NCI-H187 treated with DMSO at 0.1 percent for 48 hours (cell line): ENCODE results near the gene PIP4K2B.

Source experiments
- DNase-seq: peaks from one replicate; lab custom pipeline; 2025; lab: John Stamatoyannopoulos, UW

The PIP4K2B gene

GRCh38 chr17:38746004-38746848, 53.1 kb downstream of the PIP4K2B start:
- no peak for DNase-seq

GRCh38 chr17:38745545-38745944, 53.8 kb downstream of the PIP4K2B start:
- DNase-seq: peak; percentile 64

GRCh38 chr17:38743556-38744171, 55.7 kb downstream of the PIP4K2B start:
- no peak for DNase-seq

GRCh38 chr17:38742411-38743308, 56.7 kb downstream of the PIP4K2B start:
- DNase-seq: no peak

- no peak for DNase-seq
Measured at GRCh38 chr17:38741921-38742410, 57.4 kb downstream of the PIP4K2B start.

GRCh38 chr17:38741461-38741860, 57.9 kb downstream of the PIP4K2B start:
- no peak for DNase-seq

- DNase-seq: no peak
Measured at GRCh38 chr17:38740806-38741205, 58.5 kb downstream of the PIP4K2B start.

GRCh38 chr17:38740044-38740443, 59.3 kb downstream of the PIP4K2B start:
- no peak for DNase-seq

GRCh38 chr17:38739305-38739704, 60.1 kb downstream of the PIP4K2B start:
- no peak for DNase-seq

GRCh38 chr17:38738686-38739085, 60.7 kb downstream of the PIP4K2B start:
- DNase-seq: no peak

- DNase-seq: no peak
Measured at GRCh38 chr17:38738007-38738662, 61.2 kb downstream of the PIP4K2B start.

- DNase-seq: no peak
Measured at GRCh38 chr17:38735161-38735997, 64.0 kb downstream of the PIP4K2B start.

GRCh38 chr17:38733982-38734973, 65.1 kb downstream of the PIP4K2B start:
- DNase-seq: no peak

- DNase-seq: no peak
Measured at GRCh38 chr17:38733282-38733981, 65.9 kb downstream of the PIP4K2B start.

- DNase-seq: no peak
Measured at GRCh38 chr17:38732376-38733281, 66.7 kb downstream of the PIP4K2B start.

GRCh38 chr17:38731526-38732294, 67.6 kb downstream of the PIP4K2B start:
- DNase-seq: no peak
